Panc1 (cell line): ENCODE data around the gene HACD3. TPM values are rescaled to one million over a fixed set of nuclear protein-coding genes. Genes with fewer than 3 reads are reported as not detected.

Source experiments
- ATAC-seq: fragments of 200-7000 bp; cut with Tn5 transposase; 2 replicates; pipeline ENCODE4 v1.9.1; 2020; ENCODE audit warnings: mild to moderate bottlenecking, moderate library complexity
- BruUV-seq: library from RNA; stranded (reverse); fragments of 400-500 nt; replicated peaks from 2 replicates; lab custom pipeline; 2021; lab: Mats Ljungman, UMichigan
- CTCF ChIA-PET: fragments of 300-600 bp; sonication (Branson Sonifier 250); formaldehyde crosslinking; loops from one replicate; lab custom pipeline; 2022; ENCODE audit warnings: antibody characterized with exemption; lab: Charles Lee
- POLR2A ChIA-PET: fragments of 300-600 bp; sonication (Branson Sonifier 250); formaldehyde crosslinking; loops from one replicate; lab custom pipeline; 2022; ENCODE audit warnings: antibody characterized with exemption; lab: Charles Lee
- DNase-seq: peaks from one replicate; pipeline ENCODE4 v3.0.0-alpha.2; 2010; ENCODE audit warnings: low read depth, low spot score
- H3K27ac ChIP-seq: 2 replicates; pipeline ENCODE4 v1.5.1; 2011; ENCODE audit warnings: mild to moderate bottlenecking, low read length, inconsistent platforms
- H3K27me3 ChIP-seq: fragments of 200-500 bp; sonication (Bioruptor generic); 2 replicates; pipeline ENCODE4 v1.6.0; 2014; ENCODE audit warnings: low read length, inconsistent platforms; ENCODE audit not compliant: control insufficient read depth, insufficient read depth
- H3K36me3 ChIP-seq: fragments of 200-500 bp; sonication (Bioruptor generic); 2 replicates; pipeline ENCODE4 v1.5.1; 2014; ENCODE audit warnings: inconsistent platforms, mild to moderate bottlenecking, low read length, moderate library complexity; ENCODE audit not compliant: control insufficient read depth, insufficient read depth
- H3K4me1 ChIP-seq: 2 replicates; pipeline ENCODE4 v1.5.1; 2011; ENCODE audit warnings: inconsistent platforms, mild to moderate bottlenecking, low read length, moderate library complexity; ENCODE audit not compliant: control insufficient read depth, insufficient read depth
- H3K4me3 ChIP-seq, 2 experiments: 2 replicates each; pipeline ENCODE4 v1.5.1; 2011 to 2012; ENCODE audit warnings: low read depth in 2 of 2, low read length in 2 of 2, mild to moderate bottlenecking in 2 of 2, inconsistent platforms in 1 of 2, moderate library complexity in 1 of 2
- H3K9me3 ChIP-seq: fragments of 200-500 bp; sonication (Bioruptor generic); 2 replicates; pipeline ENCODE4 v1.5.1; 2014; ENCODE audit warnings: low read depth, mild to moderate bottlenecking, inconsistent platforms, low read length, moderate library complexity; ENCODE audit not compliant: control insufficient read depth, insufficient read depth
- POLR2AphosphoS5 ChIP-seq: IDR thresholded peaks from 2 replicates; pipeline ENCODE4 v1.6.1; 2012; ENCODE audit warnings: mild to moderate bottlenecking, low read depth, low read length, moderate library complexity
- SIN3A ChIP-seq: IDR thresholded peaks from 2 replicates; pipeline ENCODE4 v1.6.1; 2012; ENCODE audit warnings: low read depth, mild to moderate bottlenecking, low read length, moderate library complexity, borderline replicate concordance; ENCODE audit not compliant: insufficient read depth
- TCF7L2 ChIP-seq: IDR thresholded peaks from 2 replicates; pipeline ENCODE4 v1.6.1; 2011; ENCODE audit warnings: mild to moderate bottlenecking, low read depth, low read length, inconsistent platforms
- in situ Hi-C: cut with HindIII; loops from 2 replicates; pipeline ENCODE4 v1.10.0; 2016; ENCODE audit warnings: low sequenced_read_pairs, low pct_unique_long_range_greater_than_20kb
- intact Hi-C: fragments of 100-400 bp; cut with micrococcal nuclease; formaldehyde crosslinking; loops from one replicate; pipeline ENCODE4 v1.10.0; 2022; ENCODE audit not compliant: unreplicated experiment
- total RNA-seq: library from RNA; stranded (reverse); gene quantifications from one replicate; pipeline ENCODE4 v1.2.1, GENCODE V29; 2021; ENCODE audit not compliant: unreplicated experiment
- TF ChIP-seq, protein P1 (sequence below): fragments of 450-650 bp; IDR thresholded peaks from 2 replicates; pipeline ENCODE4 v1.5.1; 2017; ENCODE audit warnings: mild to moderate bottlenecking
- TF ChIP-seq, protein P2 (sequence below), 2 experiments: IDR thresholded peaks; 2 replicates each; pipeline ENCODE4 v1.6.1; 2011 to 2012; ENCODE audit warnings: low read depth in 2 of 2, control low read depth in 1 of 2, low read length in 1 of 2, mild to moderate bottlenecking in 1 of 2, moderate library complexity in 1 of 2; ENCODE audit not compliant: insufficient read depth in 1 of 2

The HACD3 gene
- total RNA-seq, 1 experiment from 2014 or later, result 83.2 TPM

DNA sequence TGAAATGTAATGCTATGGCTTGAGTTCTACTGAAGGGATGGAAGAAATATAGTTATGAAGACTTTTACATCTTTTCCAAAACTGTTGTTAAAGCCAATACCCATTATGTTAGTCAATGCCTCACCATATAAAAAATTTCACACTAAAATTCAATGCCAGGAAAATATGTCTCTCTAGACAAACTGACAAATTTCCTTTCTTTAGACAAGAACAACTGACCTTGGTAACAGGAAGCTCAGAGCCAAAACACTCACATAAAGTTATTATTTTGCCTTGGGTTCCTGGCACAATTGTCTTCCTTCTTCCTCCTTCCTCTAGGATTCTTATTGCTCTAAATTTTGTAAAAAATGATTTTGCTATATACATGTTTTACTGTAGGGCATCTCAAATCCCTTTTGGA lies 54.0 kb downstream of the HACD3 start:
- ChIA-PET POLR2A (no interaction called here), CTCF (no interaction called here)
- no peak overlapping the region for H3K27ac ChIP-seq

DNA sequence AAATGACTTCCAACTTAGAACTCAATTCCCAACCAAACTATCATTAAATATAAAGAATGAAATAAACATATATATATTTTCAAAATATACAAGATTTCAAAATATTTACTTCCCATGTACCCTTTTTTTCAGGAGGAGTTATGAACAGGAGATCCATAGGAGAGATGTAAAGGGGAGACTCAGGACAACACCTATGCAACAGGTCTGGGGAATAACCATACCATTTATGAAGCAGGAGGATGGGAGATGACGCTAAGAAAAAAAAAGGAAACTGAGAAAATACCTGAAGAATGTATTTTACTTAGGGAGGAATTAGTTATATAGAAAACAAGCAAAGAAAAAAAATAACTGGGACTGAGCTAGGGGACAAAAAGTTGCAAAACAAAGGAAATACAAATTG lies 56.8 kb downstream of the HACD3 start:
- in situ Hi-C loops, result no loop called here

More for the DNA sequence above, 54.0 kb downstream of the HACD3 start:
- DNase-seq, result no peak
- Histone ChIP-seq H3K4me1 (peaks cover 9% of the 10 kb centered on the region; the same call in 1 of the 2 replicates), H3K36me3 (peaks cover 13% of the 10 kb centered on the region), H3K27me3 (no peaks in the 10 kb centered on the region), H3K9me3 (no peaks in the 10 kb centered on the region), H3K4me3 (no peak overlapping the region)
- in situ Hi-C loops (no loop called here), intact Hi-C loops (no loop called here)
- no TSS peak for BruUV-seq
- ATAC-seq, result no peak
- no peak for TF ChIP-seq SIN3A
- TF ChIP-seq, protein P1, sequence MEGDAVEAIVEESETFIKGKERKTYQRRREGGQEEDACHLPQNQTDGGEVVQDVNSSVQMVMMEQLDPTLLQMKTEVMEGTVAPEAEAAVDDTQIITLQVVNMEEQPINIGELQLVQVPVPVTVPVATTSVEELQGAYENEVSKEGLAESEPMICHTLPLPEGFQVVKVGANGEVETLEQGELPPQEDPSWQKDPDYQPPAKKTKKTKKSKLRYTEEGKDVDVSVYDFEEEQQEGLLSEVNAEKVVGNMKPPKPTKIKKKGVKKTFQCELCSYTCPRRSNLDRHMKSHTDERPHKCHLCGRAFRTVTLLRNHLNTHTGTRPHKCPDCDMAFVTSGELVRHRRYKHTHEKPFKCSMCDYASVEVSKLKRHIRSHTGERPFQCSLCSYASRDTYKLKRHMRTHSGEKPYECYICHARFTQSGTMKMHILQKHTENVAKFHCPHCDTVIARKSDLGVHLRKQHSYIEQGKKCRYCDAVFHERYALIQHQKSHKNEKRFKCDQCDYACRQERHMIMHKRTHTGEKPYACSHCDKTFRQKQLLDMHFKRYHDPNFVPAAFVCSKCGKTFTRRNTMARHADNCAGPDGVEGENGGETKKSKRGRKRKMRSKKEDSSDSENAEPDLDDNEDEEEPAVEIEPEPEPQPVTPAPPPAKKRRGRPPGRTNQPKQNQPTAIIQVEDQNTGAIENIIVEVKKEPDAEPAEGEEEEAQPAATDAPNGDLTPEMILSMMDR, result no peak
- TF ChIP-seq, protein P2, sequence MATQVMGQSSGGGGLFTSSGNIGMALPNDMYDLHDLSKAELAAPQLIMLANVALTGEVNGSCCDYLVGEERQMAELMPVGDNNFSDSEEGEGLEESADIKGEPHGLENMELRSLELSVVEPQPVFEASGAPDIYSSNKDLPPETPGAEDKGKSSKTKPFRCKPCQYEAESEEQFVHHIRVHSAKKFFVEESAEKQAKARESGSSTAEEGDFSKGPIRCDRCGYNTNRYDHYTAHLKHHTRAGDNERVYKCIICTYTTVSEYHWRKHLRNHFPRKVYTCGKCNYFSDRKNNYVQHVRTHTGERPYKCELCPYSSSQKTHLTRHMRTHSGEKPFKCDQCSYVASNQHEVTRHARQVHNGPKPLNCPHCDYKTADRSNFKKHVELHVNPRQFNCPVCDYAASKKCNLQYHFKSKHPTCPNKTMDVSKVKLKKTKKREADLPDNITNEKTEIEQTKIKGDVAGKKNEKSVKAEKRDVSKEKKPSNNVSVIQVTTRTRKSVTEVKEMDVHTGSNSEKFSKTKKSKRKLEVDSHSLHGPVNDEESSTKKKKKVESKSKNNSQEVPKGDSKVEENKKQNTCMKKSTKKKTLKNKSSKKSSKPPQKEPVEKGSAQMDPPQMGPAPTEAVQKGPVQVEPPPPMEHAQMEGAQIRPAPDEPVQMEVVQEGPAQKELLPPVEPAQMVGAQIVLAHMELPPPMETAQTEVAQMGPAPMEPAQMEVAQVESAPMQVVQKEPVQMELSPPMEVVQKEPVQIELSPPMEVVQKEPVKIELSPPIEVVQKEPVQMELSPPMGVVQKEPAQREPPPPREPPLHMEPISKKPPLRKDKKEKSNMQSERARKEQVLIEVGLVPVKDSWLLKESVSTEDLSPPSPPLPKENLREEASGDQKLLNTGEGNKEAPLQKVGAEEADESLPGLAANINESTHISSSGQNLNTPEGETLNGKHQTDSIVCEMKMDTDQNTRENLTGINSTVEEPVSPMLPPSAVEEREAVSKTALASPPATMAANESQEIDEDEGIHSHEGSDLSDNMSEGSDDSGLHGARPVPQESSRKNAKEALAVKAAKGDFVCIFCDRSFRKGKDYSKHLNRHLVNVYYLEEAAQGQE (IDR thresholded peaks at IDR 0.05; ENCODE audit: insufficient read depth in 1 of 2, low read depth in 2 of 2, low read length in 1 of 2), result no peak
- no peak for TF ChIP-seq POLR2AphosphoS5
- TF ChIP-seq TCF7L2, result no peak

More for the DNA sequence above, 56.8 kb downstream of the HACD3 start:
- no peak overlapping the region for H3K4me3 ChIP-seq
- DNase-seq (no peak), ATAC-seq (no peak)
- H3K27me3 ChIP-seq, result no peaks in the 10 kb centered on the region
- no peak overlapping the region for H3K27ac ChIP-seq
- POLR2A ChIA-PET, result interaction anchor here (0.6 kb wide), 1 partner anchor 282 kb away, joined by 3 read pairs; the partner anchor contains the start of gene RAB11A
- no peaks in the 10 kb centered on the region for H3K4me1 ChIP-seq
- H3K9me3 ChIP-seq, result no peaks in the 10 kb centered on the region
- TF ChIP-seq, protein P1, result no peak
- TF ChIP-seq POLR2AphosphoS5 (no peak), TCF7L2 (no peak), SIN3A (no peak)
- TF ChIP-seq, protein P2 (IDR thresholded peaks at IDR 0.05; ENCODE audit: insufficient read depth in 1 of 2, low read depth in 2 of 2, low read length in 1 of 2), result no peak
- peaks cover 22% of the 10 kb centered on the region for H3K36me3 ChIP-seq
- intact Hi-C loops, result no loop called here
- CTCF ChIA-PET, result no interaction called here
- no TSS peak for BruUV-seq
